Right lobe of liver (tissue), 6 donors: Measurements from ENCODE around the gene TRIM52. TPM values are rescaled to one million over a fixed set of nuclear protein-coding genes. Genes with fewer than 3 reads are reported as not detected.
"Not testable (repeated sequence)": the region's sequence is repeated elsewhere in the genome, so short reads cannot be mapped to it uniquely, and the experiment has no call there.

Experiments
- ATAC-seq, 4 donors: fragments of 200-7000 bp; cut with Tn5 transposase; one replicate each; pipeline ENCODE4 v1.9.1; 2020; ENCODE audit warnings: mild to moderate bottlenecking in 4 of 4, moderate library complexity in 4 of 4
- DNase-seq, 3 donors: peaks; one replicate each; pipeline ENCODE4 v3.0.0-alpha.2; 2020
- H3K27ac ChIP-seq, 3 donors: fragments of 200-600 bp; one replicate each; pipeline ENCODE4 v1.8.0; 2022
- H3K27me3 ChIP-seq, 2 donors: fragments of 200-600 bp; one replicate each; pipeline ENCODE4 v1.8.0; 2022
- H3K36me3 ChIP-seq, 4 donors: fragments of 200-600 bp; sonication (generic) in 1 of 4; one replicate each; pipeline versions ENCODE4 v1.5.1 to v1.8.0; 2017 to 2022; ENCODE audit warnings: control low read depth in 1 of 4
- H3K4me1 ChIP-seq, 4 donors: fragments of 200-600 bp; sonication (generic) in 1 of 4; one replicate each; pipeline versions ENCODE4 v1.5.1 to v1.8.0; 2017 to 2022; ENCODE audit warnings: control low read depth in 1 of 4
- H3K4me3 ChIP-seq, 3 donors: fragments of 200-600 bp; one replicate each; pipeline ENCODE4 v1.8.0; 2022
- H3K9me3 ChIP-seq, 4 donors: fragments of 200-600 bp; sonication (generic) in 1 of 4; one replicate each; pipeline versions ENCODE4 v1.5.1 to v1.8.0; 2017 to 2022; ENCODE audit warnings: control low read depth in 1 of 4
- CTCF ChIP-seq, 4 donors: fragments of 200-600 bp in 3 of 4; fragments of 450-650 bp in 1 of 4; IDR thresholded peaks; one replicate each; pipeline versions ENCODE4 v1.5.1 to v1.8.0; 2016 to 2022; ENCODE audit warnings: antibody characterized with exemption in 4 of 4, mild to moderate bottlenecking in 2 of 4
- POLR2A ChIP-seq: fragments of 450-650 bp; IDR thresholded peaks from one replicate; pipeline ENCODE4 v1.6.1; 2017; ENCODE audit warnings: antibody characterized with exemption, mild to moderate bottlenecking
- WGBS: methylation state at CpG from one replicate; pipeline ENCODE4 v1.1.6; 2018; ENCODE audit warnings: low coverage, low lambda C conversion rate; ENCODE audit not compliant: insufficient coverage; ENCODE audit errors: missing lambda C conversion rate; 5-methylcytosine and 5-hydroxymethylcytosine counted together
- intact Hi-C, 2 donors: fragments of 100-400 bp; cut with DNase I; formaldehyde crosslinking; loops; one replicate each; pipeline versions ENCODE4 v1.11.2 to v1.14.1; 2022
- total RNA-seq, 6 experiments: library from RNA; depleted of rRNA in 2 of 6; stranded (reverse); fragments of >200 nt in 2 of 6; fragmentation: NEBNext Ultra II Directional in 3 of 6; extraction: Animal tissue kit (Norgen Biotek cat#: 25700) in 3 of 6; gene quantifications; one replicate each; pipeline versions ENCODE4 v1.1.0 to v1.2.4, GENCODE V29; 2016 to 2023
- donor health status: DM: no; HTN: yes; CAD: no.
- donor health status: DM: no; HTN: no; CAD: no.
- donor health status: DM: no; HTN: no; CAD: no.
- donor health status: DM: no; HTN: yes; CAD: no.
- donor health status: DM: no; HTN: yes; CAD: no.

Gene TRIM52
- total RNA-seq, 6 experiments from 2014 or later = 2.8 to 6.5 (median 4.6) TPM

DNA sequence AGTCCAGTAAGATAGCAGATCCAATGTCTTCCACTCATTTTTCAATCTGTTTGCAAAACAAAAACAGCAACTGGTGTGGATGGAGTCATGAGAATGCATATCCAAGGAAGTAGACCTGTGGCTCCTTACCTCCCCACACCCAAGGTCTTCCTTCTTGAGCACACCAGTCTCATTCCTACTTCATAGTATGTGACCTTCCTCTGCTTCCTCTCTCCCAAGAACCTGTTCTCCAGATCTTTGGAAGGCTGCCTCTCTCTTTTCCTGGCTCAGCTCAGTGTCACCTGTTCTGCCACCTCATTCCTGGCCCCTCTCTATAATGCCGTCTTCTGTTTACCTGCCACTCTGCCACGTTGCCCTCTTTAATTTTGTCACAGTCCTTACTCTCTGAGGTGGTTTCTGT is 48.0 kb downstream of the TRIM52 start:
- H3K36me3 ChIP-seq = no peaks in the 10 kb centered on the region
- no peak overlapping the region for H3K4me3 ChIP-seq
- WGBS = 81% methylated on average over 2 of the region's 2 CpGs
- TF ChIP-seq POLR2A = no peak
- TF ChIP-seq CTCF (IDR thresholded peaks at IDR 0.05) = no peak
- no peak for ATAC-seq
- no peaks in the 10 kb centered on the region for H3K27me3 ChIP-seq
- H3K4me1 ChIP-seq = peaks cover 0 to 15% (median 5%) of the 10 kb centered on the region in 4 donors
- intact Hi-C loops = no loop called here
- no peak for DNase-seq
- H3K27ac ChIP-seq = no peak overlapping the region
- no peaks in the 10 kb centered on the region for H3K9me3 ChIP-seq

GRCh38 chr5:181212080-181212479 is 48.9 kb downstream of the TRIM52 start:
- H3K4me3 ChIP-seq = no peak overlapping the region
- ATAC-seq (no peak), DNase-seq (no peak)
- no peaks in the 10 kb centered on the region for H3K9me3 ChIP-seq
- no peak for TF ChIP-seq CTCF (IDR thresholded peaks at IDR 0.05)
- TF ChIP-seq POLR2A = no peak
- no peak overlapping the region for H3K27ac ChIP-seq
- intact Hi-C loops = no loop called here
- no peaks in the 10 kb centered on the region for H3K27me3 ChIP-seq
- no peaks in the 10 kb centered on the region for H3K36me3 ChIP-seq
- H3K4me1 ChIP-seq = peaks cover 0 to 6% (median under 1%) of the 10 kb centered on the region in 4 donors
- WGBS = 85% methylated on average over 6 of the region's 6 CpGs

GRCh38 chr5:181211208-181211607 is 49.7 kb downstream of the TRIM52 start:
- intact Hi-C loops = no loop called here
- Histone ChIP-seq H3K4me1 (peaks cover 0 to 4% (median 2%) of the 10 kb centered on the region in 4 donors), H3K4me3 (no peak overlapping the region), H3K36me3 (no peaks in the 10 kb centered on the region), H3K27me3 (no peaks in the 10 kb centered on the region), H3K27ac (no peak overlapping the region), H3K9me3 (no peaks in the 10 kb centered on the region)
- ATAC-seq = no peak
- 44% methylated on average over 7 of the region's 7 CpGs for WGBS
- TF ChIP-seq POLR2A = no peak
- TF ChIP-seq CTCF (IDR thresholded peaks at IDR 0.05) = no peak
- DNase-seq = no peak

GRCh38 chr5:181210698-181211097 is 50.2 kb downstream of the TRIM52 start:
- intact Hi-C loops, H3K4me3 ChIP-seq, H3K9me3 ChIP-seq, H3K27ac ChIP-seq, H3K36me3 ChIP-seq, H3K4me1 ChIP-seq, DNase-seq, H3K27me3 ChIP-seq, ATAC-seq: not testable (repeated sequence)
- 81% methylated on average over 17 of the region's 17 CpGs for WGBS

DNA sequence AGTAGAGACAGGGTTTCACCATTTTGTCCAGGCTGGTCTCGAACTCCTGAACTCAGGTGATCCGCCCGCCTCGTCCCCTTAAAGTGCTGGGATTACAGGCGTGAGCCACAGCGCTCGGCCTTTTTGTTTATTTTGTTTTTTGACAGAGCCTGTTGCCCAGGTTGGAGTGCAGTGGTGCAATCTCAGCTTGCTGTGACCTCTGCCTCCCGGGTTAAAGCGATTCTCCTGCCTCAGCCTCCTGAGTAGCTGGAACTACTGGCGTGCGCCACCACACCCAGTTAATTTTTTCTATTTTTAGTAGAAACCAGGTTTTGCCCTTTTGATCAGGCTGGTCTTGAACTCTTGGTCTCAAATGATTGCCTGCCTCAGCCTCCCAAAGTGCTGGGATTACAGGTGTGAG is 50.8 kb downstream of the TRIM52 start:
- H3K4me3 ChIP-seq, intact Hi-C loops, H3K36me3 ChIP-seq, H3K27me3 ChIP-seq, H3K27ac ChIP-seq, ATAC-seq, H3K9me3 ChIP-seq, DNase-seq: not testable (repeated sequence)
- H3K4me1 ChIP-seq = peaks cover 0 to 14% (median 5%) of the 10 kb centered on the region in 4 donors
- WGBS = 52% methylated on average over 11 of the region's 11 CpGs

DNA sequence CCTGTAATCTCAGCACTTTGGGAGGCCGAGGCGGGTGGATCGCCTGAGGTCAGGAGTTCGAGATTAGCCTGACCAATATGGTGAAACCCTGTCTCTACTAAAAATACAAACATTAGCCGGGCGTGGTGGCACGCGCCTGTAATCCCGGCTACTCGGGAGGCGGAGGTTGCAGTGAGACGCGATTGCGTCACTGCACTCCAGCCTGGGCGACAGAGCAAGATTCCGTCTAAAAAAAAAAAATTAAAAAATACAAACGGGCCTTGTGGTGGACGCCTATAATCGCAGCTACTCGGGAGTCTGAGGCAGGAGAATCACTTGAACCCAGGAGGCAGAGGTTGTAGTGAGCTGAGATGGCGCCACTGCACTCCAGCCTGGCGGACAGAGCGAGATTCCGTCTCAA is 51.9 kb downstream of the TRIM52 start:
- WGBS = 81% methylated on average over 15 of the region's 24 CpGs
- intact Hi-C loops, H3K36me3 ChIP-seq, H3K9me3 ChIP-seq, DNase-seq, ATAC-seq, H3K27me3 ChIP-seq, H3K27ac ChIP-seq, H3K4me3 ChIP-seq: not testable (repeated sequence)
- H3K4me1 ChIP-seq = peaks cover 0 to 21% (median 9%) of the 10 kb centered on the region in 4 donors
